Embryonic facial prominence (tissue), 1 donor: ENCODE data around the gene COX14.
A peak's percentile ranks its signal among the peaks of the same experiment; 100 is the strongest.
"Not testable (repeated sequence)": the region's sequence is repeated elsewhere in the genome, so short reads cannot be mapped to it uniquely, and the experiment has no call there.

Experiments
- DNase-seq: peaks from one replicate; pipeline ENCODE4 v3.0.0-alpha.2; 2016; ENCODE audit errors: extremely low spot score

The COX14 gene

GRCh38 chr12:50154947-50155346, 42.9 kb downstream of the COX14 start:
- DNase-seq: not testable (repeated sequence)

- no peak for DNase-seq
These were observed 44.6 kb downstream of the COX14 start for GRCh38 chr12:50156641-50157040.

GRCh38 chr12:50157259-50157658, 45.2 kb downstream of the COX14 start:
- DNase-seq: no peak

GRCh38 chr12:50160643-50161042, 48.6 kb downstream of the COX14 start:
- DNase-seq: no peak

GRCh38 chr12:50162230-50162629, 50.2 kb downstream of the COX14 start:
- no peak for DNase-seq

GRCh38 chr12:50164963-50165362, 52.9 kb downstream of the COX14 start:
- DNase-seq: no peak

GRCh38 chr12:50166799-50167048, 54.7 kb downstream of the COX14 start:
- DNase-seq: no peak

GRCh38 chr12:50167049-50167828, 55.2 kb downstream of the COX14 start, which contains the start of gene CERS5:
TSS of gene CERS5 (minus strand) at chr12:50167369. CDS start at chr12:50167297, 72 bp downstream.
- peak; percentile 97 for DNase-seq
